GM18511 (cell line): Measurements from ENCODE around the gene THBS3.
"Not testable (repeated sequence)": the region's sequence is repeated elsewhere in the genome, so short reads cannot be mapped to it uniquely, and the experiment has no call there.

Experiments used
- ATAC-seq: cut with Tn5 transposase; IDR thresholded peaks from one replicate; pipeline ENCODE4 v1.9.1; 2021; ENCODE audit warnings: mild to moderate bottlenecking, moderate library complexity; ENCODE audit not compliant: unreplicated experiment

The THBS3 gene

GRCh38 chr1:155160128-155160527, 47.6 kb downstream of the THBS3 start:
- ATAC-seq, result no peak

GRCh38 chr1:155158991-155159390, 48.7 kb downstream of the THBS3 start:
- no peak for ATAC-seq

DNA sequence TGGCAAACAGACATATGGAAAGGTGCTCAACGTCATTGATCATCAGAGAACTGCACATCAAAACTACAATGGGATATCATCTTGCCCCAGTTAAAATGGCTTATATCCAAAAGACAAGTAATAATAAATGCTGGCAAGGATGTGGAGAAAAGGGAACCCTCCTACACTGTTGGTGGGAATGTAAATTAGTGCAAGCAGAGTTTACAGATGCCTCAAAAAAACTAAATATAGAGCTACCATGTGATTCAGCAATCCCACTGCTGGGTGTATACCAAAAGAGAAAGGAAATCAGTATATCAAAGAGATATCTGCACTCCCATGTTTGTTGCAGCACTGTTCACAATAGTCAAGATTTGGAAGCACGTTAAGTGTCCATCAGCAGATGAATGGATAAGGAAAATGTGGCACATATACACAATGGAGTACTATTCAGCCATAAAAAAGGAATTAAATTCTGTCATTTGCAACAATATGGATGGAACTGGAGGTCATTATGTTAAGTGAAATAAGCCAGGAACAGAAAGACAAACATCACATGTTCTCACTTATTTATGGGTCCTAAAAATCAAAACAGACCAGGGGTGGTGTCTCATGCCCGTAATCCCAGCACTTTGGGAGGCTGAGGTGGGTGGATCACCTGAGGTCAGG, 51.6 kb downstream of the THBS3 start:
- ATAC-seq, result not testable (repeated sequence)
